HG03135 (cell line): ENCODE results near the gene GRIFIN.
"Not testable (repeated sequence)": the region's sequence is repeated elsewhere in the genome, so short reads cannot be mapped to it uniquely, and the experiment has no call there.

ENCODE experiments used
- ATAC-seq: cut with Tn5 transposase; IDR thresholded peaks from one replicate; pipeline ENCODE4 v1.9.1; 2021; ENCODE audit warnings: mild to moderate bottlenecking, moderate library complexity; ENCODE audit not compliant: unreplicated experiment

GRIFIN gene

GRCh38 chr7:2461268-2462026 is 14.8 kb downstream of the GRIFIN start:
- ATAC-seq = no peak

GRCh38 chr7:2460641-2461040 is 15.6 kb downstream of the GRIFIN start:
- ATAC-seq = no peak

- no peak for ATAC-seq
Measured at GRCh38 chr7:2460188-2460587, 16.0 kb downstream of the GRIFIN start.

GRCh38 chr7:2459674-2460073 is 16.5 kb downstream of the GRIFIN start:
- ATAC-seq = no peak

GRCh38 chr7:2453849-2454248 is 22.3 kb downstream of the GRIFIN start:
- ATAC-seq = not testable (repeated sequence)

GRCh38 chr7:2452643-2453270 is 23.4 kb downstream of the GRIFIN start:
- ATAC-seq = no peak

GRCh38 chr7:2452074-2452507 is 24.1 kb downstream of the GRIFIN start:
- ATAC-seq = peak; percentile 37

- peak; percentile 78 for ATAC-seq
Measured at GRCh38 chr7:2451171-2452073, 24.8 kb downstream of the GRIFIN start.

GRCh38 chr7:2450198-2451107 is 25.7 kb downstream of the GRIFIN start:
- ATAC-seq = no peak

GRCh38 chr7:2446676-2447075 is 29.5 kb downstream of the GRIFIN start:
- no peak for ATAC-seq

- ATAC-seq = no peak
Measured at GRCh38 chr7:2445898-2446555, 30.2 kb downstream of the GRIFIN start.

GRCh38 chr7:2445047-2445446 is 31.2 kb downstream of the GRIFIN start:
- no peak for ATAC-seq

GRCh38 chr7:2444476-2444875 is 31.7 kb downstream of the GRIFIN start:
- ATAC-seq = no peak

GRCh38 chr7:2443491-2443890 is 32.7 kb downstream of the GRIFIN start:
- no peak for ATAC-seq

- no peak for ATAC-seq
Measured at GRCh38 chr7:2441430-2442058, 34.7 kb downstream of the GRIFIN start.

GRCh38 chr7:2440608-2441245 is 35.5 kb downstream of the GRIFIN start:
- ATAC-seq = no peak

- no peak for ATAC-seq
Measured at GRCh38 chr7:2438775-2439174, 37.4 kb downstream of the GRIFIN start.

- no peak for ATAC-seq
Measured at GRCh38 chr7:2438186-2438585, 38.0 kb downstream of the GRIFIN start.
